ELF-1 (cell line): Measurements from ENCODE around the gene LOXL1.
"Not testable (repeated sequence)": the region's sequence is repeated elsewhere in the genome, so short reads cannot be mapped to it uniquely, and the experiment has no call there.

ENCODE experiments used
- DNase-seq: peaks from one replicate; pipeline ENCODE4 v3.0.0-alpha.2; 2016; ENCODE audit warnings: low read depth, low spot score

Gene LOXL1

GRCh38 chr15:73973683-73974200, 47.5 kb downstream of the LOXL1 start:
- not testable (repeated sequence) for DNase-seq

- not testable (repeated sequence) for DNase-seq
These were observed 49.3 kb downstream of the LOXL1 start for GRCh38 chr15:73975440-73976125.

GRCh38 chr15:73978896-73979295, 52.6 kb downstream of the LOXL1 start:
- no peak for DNase-seq

GRCh38 chr15:73979636-73980035, 53.4 kb downstream of the LOXL1 start:
- DNase-seq: no peak

- DNase-seq: no peak
These were observed 55.5 kb downstream of the LOXL1 start for GRCh38 chr15:73981761-73982221.

- no peak for DNase-seq
These were observed 56.1 kb downstream of the LOXL1 start for GRCh38 chr15:73982222-73982962.

- no peak for DNase-seq
These were observed 57.0 kb downstream of the LOXL1 start for GRCh38 chr15:73983211-73983727.

GRCh38 chr15:73983773-73984172, 57.5 kb downstream of the LOXL1 start:
- DNase-seq: no peak

- no peak for DNase-seq
These were observed 58.1 kb downstream of the LOXL1 start for GRCh38 chr15:73984208-73984979.

GRCh38 chr15:73985101-73985873, 59.0 kb downstream of the LOXL1 start:
- DNase-seq: no peak

GRCh38 chr15:73986055-73986775, 60.0 kb downstream of the LOXL1 start:
- no peak for DNase-seq

GRCh38 chr15:73986776-73987056, 60.5 kb downstream of the LOXL1 start:
- no peak for DNase-seq

- no peak for DNase-seq
These were observed 61.0 kb downstream of the LOXL1 start for GRCh38 chr15:73987250-73987649.

- DNase-seq: no peak
These were observed 61.6 kb downstream of the LOXL1 start for GRCh38 chr15:73987681-73988444.

- DNase-seq: no peak
These were observed 62.2 kb downstream of the LOXL1 start for GRCh38 chr15:73988445-73988969.

- DNase-seq: no peak
These were observed 62.9 kb downstream of the LOXL1 start for GRCh38 chr15:73989001-73989798.

GRCh38 chr15:73990250-73991005, 64.2 kb downstream of the LOXL1 start:
- DNase-seq: no peak

- no peak for DNase-seq
These were observed 65.0 kb downstream of the LOXL1 start for GRCh38 chr15:73991260-73991659.
